ENCODE results near the gene KLHL14.
"Not testable (repeated sequence)": the region's sequence is repeated elsewhere in the genome, so short reads cannot be mapped to it uniquely, and the experiment has no call there.

KLHL14 gene, protein sequence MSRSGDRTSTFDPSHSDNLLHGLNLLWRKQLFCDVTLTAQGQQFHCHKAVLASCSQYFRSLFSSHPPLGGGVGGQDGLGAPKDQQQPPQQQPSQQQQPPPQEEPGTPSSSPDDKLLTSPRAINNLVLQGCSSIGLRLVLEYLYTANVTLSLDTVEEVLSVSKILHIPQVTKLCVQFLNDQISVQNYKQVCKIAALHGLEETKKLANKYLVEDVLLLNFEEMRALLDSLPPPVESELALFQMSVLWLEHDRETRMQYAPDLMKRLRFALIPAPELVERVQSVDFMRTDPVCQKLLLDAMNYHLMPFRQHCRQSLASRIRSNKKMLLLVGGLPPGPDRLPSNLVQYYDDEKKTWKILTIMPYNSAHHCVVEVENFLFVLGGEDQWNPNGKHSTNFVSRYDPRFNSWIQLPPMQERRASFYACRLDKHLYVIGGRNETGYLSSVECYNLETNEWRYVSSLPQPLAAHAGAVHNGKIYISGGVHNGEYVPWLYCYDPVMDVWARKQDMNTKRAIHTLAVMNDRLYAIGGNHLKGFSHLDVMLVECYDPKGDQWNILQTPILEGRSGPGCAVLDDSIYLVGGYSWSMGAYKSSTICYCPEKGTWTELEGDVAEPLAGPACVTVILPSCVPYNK

DNA sequence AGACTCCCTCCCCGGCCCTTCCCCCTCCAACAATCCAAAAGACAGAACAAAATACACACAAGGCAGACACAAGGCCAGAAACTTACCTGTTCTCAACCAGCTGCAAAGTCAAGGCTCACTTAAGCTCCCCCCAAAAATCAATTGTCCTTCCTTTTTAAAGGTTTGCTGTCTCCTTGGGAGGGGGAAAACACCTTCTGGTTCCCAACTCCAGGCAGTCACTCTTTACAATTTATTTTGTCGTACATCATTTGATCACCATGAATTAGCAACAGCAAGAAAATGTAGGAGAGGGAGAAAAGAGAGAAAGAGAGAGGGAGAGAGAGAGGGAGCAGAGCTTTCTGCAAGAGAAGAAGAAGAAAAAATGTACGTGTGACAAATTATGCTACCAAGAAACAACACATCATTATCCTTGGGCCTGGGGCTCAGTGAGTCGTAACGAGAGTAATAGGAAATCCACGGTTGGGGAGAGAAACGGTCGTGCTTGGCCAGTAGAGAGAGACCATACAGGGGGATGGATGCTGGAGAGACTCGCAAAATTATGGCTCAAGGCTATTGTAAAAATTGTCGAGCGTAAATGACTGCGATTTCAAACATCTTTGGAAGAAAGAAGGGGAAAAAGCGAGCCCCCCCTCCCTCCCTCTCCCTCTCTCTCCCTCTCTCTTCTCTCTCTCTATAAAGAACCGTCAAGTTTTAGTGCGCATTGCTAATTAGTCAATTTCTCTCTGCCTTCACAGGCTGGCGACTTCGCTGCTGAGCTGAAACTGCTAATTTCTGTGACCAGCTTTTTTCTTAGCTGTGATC is at the start of gene KLHL14:
TSS of gene KLHL14 (minus strand) at position 443 of the 801 bp plus-strand sequence. CDS start 2,432 bp downstream, outside the sequence.
- DNase-seq (ENCODE audit: low read depth), result no peak

DNA sequence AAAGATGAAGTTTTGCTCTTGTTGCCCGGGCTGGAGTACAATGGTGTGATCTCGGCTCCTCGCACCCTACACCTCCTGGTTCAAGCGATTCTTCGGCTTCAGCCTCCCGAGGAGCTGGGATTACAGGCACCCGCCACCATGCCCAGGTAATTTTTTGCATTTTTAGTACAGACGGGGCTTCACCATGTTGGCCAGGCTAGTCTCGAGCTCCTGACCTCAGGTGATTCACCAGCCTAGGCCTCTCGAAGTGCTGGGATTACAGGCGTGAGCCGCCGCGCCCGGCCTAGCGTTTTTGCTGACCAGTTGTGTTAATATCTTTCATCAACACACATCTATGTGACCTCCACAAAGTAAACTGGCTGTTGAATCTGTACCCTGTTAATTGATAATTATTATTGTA is 49.4 kb upstream of the KLHL14 start:
- no peak for DNase-seq (ENCODE audit: low read depth)

GRCh38 chr18:32815881-32816280 is 43.1 kb upstream of the KLHL14 start:
- no peak for DNase-seq (ENCODE audit: low read depth)

DNA sequence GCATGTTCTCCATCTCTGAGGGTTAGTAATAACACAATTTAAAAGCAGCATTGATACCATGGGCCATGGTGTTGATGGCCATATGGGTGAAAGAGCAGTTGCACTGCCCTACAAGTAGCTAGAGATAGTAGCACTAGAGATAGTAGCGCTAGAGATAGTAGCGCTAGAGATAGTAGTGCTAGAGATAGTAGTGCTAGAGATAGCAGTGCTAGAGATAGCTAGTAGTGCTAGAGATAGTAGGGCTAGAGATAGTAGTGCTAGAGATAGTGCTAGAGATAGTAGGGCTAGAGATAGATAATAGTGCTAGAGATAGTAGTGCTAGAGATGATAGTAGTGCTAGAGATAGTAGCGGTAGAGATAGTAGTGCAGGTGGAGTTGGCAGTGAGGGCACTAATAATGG is 39.5 kb upstream of the KLHL14 start:
- DNase-seq (ENCODE audit: low read depth), result no peak

- no peak for DNase-seq (ENCODE audit: low read depth)
Measured at GRCh38 chr18:32810314-32810713, 37.5 kb upstream of the KLHL14 start.

- DNase-seq (ENCODE audit: low read depth), result no peak
Measured at GRCh38 chr18:32805354-32805753, 32.5 kb upstream of the KLHL14 start.

GRCh38 chr18:32804134-32804888 is 31.5 kb upstream of the KLHL14 start:
- DNase-seq (ENCODE audit: low read depth), result no peak

GRCh38 chr18:32803568-32803967 is 30.7 kb upstream of the KLHL14 start:
- peak; percentile 13 for DNase-seq (ENCODE audit: low read depth)

DNA sequence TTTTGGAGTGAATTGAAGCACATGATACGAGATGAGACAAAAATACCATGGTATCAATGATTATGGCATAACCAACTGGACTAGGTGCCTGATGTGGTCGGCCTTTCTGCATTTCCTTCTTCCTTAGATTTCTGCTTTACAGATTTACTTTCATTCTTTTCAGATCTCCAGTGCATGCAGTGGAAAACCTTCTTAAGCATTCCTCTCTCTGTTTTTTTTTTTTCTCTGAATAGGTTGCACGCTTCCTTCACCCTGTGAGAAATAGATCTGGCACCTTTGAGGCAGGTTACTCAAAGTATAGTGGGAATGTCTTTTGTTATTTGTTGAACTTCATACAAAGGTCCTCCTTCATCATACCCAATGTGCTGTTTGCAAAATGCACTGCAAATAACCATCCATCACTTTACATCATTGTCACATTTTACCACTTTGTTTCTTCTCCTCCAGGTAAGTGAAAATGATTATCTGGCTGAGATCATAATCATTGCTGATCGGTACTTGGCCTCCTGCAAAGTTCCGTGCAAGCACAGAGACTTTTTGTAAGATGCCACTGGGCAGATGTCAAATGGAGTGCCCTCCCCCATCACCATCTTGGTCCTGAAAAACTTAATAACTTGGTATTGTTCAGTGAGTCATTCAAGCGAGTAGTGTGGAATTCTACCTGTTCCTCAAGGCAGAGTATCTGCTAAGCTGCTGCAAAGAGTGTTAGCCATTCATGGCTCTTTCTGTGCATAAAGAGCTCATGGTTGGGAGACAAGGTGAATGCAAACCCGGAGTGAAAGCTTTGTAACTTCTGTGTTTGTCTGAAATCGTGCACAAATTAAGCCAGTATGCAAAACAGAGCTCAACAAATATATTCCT is 30.0 kb upstream of the KLHL14 start:
- DNase-seq (ENCODE audit: low read depth), result no peak

- DNase-seq (ENCODE audit: low read depth), result no peak
Measured at GRCh38 chr18:32801228-32801627, 28.4 kb upstream of the KLHL14 start.

DNA sequence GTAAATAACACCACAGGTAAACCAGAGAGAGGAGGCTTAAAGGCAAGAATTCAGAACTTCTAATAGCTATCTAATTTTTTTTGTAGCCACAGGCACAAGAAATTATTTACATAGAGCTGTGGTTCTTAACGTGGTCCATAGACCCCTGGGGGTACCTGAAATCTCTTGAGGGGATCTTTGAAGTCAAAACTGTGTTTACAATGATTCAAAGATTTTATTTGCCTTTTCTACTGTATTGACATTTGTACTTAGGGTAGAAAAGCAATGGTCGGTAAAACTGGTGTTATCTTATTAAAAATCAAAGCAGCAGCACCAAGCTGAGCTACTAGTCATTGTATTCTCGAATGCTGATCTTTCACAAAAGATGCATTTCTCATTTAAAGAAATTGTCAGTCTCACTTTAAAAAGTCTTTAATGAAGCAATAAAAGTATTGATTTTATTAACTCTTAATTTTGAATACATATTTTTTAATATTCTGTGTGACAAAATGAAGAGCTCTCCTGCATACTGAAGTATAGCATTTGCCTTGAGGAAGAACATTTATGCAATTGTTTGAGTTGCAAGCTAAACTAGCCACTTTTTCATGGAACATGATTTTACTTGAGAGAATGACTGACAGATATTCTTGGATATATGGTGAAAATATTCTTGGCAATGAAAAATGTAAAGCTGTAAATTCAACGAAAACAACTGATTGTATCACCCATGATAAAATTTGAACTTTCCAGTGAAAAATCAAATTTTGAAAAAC is 25.6 kb upstream of the KLHL14 start:
- DNase-seq (ENCODE audit: low read depth), result no peak

- not testable (repeated sequence) for DNase-seq (ENCODE audit: low read depth)
Measured at GRCh38 chr18:32794667-32795066, 21.8 kb upstream of the KLHL14 start.

DNA sequence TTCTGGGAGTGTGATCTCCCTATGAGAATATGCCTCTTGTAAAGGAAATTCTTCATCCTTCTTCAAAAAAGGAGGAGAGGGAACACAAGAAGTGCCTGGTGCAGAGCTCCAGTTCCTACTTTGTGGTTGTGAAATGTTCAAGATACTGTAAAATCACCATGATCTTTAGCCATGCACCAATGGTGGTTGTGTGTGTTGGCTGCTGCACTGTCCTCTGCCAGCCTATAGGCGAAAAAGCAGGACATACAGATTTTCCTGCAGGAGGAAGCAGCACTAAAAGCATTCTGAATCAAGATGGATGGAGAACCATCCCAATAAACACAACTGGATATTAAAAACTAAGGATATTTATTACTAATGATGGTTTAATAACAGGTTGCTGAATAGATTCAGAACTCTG is 6.2 kb upstream of the KLHL14 start:
- DNase-seq (ENCODE audit: low read depth), result no peak

DNA sequence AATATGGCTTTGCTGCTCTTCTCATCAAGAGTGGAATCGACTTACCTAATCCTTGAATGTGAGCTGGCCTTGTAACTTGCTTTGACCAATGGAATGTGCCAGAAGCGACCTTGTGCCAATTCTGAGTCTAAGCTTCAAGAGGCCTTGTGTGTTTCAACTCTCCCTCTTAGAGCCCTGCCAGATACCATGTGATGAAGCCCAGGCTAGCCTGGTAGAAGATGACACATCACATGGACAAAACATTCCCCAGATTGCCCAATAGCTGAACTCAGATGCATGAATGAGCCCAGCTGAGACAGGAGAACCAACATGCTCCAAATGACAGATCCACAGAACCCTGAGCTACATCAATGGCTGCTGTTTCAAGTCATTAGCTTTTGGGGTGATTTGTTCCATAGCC is 4.2 kb upstream of the KLHL14 start:
- DNase-seq (ENCODE audit: low read depth), result no peak

DNA sequence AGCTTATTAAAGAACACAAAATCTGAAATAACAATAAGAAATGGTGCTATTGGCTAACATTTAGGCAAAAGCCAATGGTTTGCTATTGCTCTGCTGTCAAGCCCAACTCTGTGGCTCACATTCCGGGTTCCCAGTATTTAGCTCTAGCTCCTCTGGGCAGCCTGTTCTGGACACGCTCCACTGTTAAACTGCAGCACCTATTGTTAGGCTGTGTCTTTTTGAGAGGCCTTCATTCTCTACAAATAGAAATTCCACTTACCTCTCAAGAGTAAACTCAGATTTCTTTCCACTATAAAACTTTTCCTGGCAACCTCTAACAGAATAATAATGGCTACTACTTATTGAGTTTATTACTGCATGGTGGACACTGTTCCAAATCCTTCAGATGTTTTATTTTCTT is 3.7 kb upstream of the KLHL14 start:
- DNase-seq (ENCODE audit: low read depth), result no peak

DNA sequence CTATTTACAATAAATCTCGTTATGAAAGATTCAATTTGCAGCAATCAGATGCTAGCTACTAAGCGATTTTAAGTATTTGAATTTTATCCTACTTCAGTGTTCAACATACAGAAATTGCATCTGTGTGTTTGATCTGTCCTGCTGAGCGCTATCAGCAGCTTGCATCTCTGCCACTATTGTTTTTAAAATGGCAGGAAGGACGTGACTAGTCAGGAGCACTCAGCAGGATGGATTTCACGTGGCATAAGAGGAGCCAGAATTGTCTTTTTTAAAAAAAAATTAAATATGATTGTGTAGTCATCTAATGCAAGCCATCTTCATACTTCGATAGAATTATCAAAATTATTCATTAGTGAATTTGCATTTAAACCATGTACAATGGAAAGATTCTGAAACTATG is 2.8 kb upstream of the KLHL14 start:
- no peak for DNase-seq (ENCODE audit: low read depth)

DNA sequence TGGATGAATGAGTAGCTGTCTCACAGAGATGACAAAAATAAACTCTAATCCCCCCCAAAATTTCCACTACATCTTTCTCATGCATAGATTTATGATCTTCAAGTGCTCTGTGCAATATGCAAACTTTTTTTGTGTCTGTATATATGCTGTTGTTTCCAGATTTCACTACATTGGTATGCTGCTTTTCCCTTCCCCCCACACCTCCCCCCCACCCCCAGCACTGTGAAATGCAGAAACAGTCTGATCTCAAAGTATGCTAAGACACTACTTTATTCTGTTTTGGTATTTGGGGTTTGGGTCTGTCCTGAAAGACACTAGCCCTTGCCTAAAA is 524 bp upstream of the KLHL14 start:
- no peak for DNase-seq (ENCODE audit: low read depth)

GRCh38 chr18:32771871-32772580 is 797 bp downstream of the KLHL14 start:
- DNase-seq (ENCODE audit: low read depth), result no peak

GRCh38 chr18:32771169-32771751 is 1.6 kb downstream of the KLHL14 start:
- DNase-seq (ENCODE audit: low read depth), result no peak

Data from non-pigmented ciliary epithelial cell (primary cell).